ENCODE data around the gene TFEB. TPM values are rescaled to one million over a fixed set of nuclear protein-coding genes. Genes with fewer than 3 reads are reported as not detected.
A peak's percentile ranks its signal among the peaks of the same experiment; 100 is the strongest.

TFEB gene
- total and polyA plus RNA-seq, 2 donors (not counting 1 experiment from before 2014, with no cell fraction given) = 1.9 to 7.6 TPM

DNA sequence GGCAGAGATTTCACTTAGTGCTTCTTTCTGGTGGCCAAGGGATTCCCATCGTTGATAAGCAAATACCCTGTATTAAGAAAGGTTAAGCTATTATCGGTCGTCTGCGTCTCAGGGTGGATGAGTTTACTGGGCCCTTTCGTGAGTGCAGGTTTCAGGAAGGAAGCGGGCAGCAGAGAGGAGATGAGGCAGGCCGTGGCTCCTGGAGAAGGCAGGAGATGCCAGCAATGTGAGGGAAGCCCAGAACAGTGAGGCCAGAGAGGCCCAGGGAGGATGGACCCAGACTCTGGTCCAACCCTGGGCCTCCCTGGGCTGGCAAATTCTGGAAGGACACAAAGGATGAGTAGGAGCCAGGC lies 11.2 kb downstream of the TFEB start:
- Histone ChIP-seq H3K36me3 (ENCODE audit: control insufficient read depth, insufficient read depth, low read length) (no peaks in the 10 kb centered on the region), H2AFZ (ENCODE audit: low read length) (no peak overlapping the region), H3K4me2 (ENCODE audit: extremely low read depth, insufficient read depth, low read length) (no peak overlapping the region), H3K27ac (ENCODE audit: insufficient read depth, low read length) (no peak overlapping the region), H3K9me3 (ENCODE audit: control insufficient read depth, insufficient read depth, low read depth, low read length) (no peaks in the 10 kb centered on the region), H3K27me3 (ENCODE audit: control insufficient read depth, insufficient read depth, low read length) (no peaks in the 10 kb centered on the region), H3K79me2 (ENCODE audit: control insufficient read depth, insufficient read depth, low read length) (no peaks in the 10 kb centered on the region), H4K20me1 (ENCODE audit: control insufficient read depth, extremely low read depth, insufficient read depth, low read length) (no peaks in the 10 kb centered on the region), H3K9ac (ENCODE audit: insufficient read depth, low read length) (no peak overlapping the region), H3K4me3 (replicated peaks in 1 of 4; ENCODE audit: control extremely low read depth in 1 of 4, insufficient read depth in 1 of 4, low read depth in 3 of 4, low read length in 4 of 4) (no peak overlapping the region), H3K4me1 (ENCODE audit: control insufficient read depth, extremely low read depth, insufficient read depth, low read length) (peaks cover 5% of the 10 kb centered on the region)
- TF ChIP-seq, protein P1, sequence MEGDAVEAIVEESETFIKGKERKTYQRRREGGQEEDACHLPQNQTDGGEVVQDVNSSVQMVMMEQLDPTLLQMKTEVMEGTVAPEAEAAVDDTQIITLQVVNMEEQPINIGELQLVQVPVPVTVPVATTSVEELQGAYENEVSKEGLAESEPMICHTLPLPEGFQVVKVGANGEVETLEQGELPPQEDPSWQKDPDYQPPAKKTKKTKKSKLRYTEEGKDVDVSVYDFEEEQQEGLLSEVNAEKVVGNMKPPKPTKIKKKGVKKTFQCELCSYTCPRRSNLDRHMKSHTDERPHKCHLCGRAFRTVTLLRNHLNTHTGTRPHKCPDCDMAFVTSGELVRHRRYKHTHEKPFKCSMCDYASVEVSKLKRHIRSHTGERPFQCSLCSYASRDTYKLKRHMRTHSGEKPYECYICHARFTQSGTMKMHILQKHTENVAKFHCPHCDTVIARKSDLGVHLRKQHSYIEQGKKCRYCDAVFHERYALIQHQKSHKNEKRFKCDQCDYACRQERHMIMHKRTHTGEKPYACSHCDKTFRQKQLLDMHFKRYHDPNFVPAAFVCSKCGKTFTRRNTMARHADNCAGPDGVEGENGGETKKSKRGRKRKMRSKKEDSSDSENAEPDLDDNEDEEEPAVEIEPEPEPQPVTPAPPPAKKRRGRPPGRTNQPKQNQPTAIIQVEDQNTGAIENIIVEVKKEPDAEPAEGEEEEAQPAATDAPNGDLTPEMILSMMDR (conservative IDR thresholded peaks at IDR 0.05 in 1 of 2, IDR thresholded peaks at IDR 0.05 in 1 of 2; ENCODE audit: low read depth in 1 of 2, low read length in 2 of 2) = no peak
- no peak for TF ChIP-seq EZH2 (IDR thresholded peaks at IDR 0.05; ENCODE audit: low read length, missing control alignments)
- DNase-seq (ENCODE audit: low read depth in 2 of 2) = no peak

DNA sequence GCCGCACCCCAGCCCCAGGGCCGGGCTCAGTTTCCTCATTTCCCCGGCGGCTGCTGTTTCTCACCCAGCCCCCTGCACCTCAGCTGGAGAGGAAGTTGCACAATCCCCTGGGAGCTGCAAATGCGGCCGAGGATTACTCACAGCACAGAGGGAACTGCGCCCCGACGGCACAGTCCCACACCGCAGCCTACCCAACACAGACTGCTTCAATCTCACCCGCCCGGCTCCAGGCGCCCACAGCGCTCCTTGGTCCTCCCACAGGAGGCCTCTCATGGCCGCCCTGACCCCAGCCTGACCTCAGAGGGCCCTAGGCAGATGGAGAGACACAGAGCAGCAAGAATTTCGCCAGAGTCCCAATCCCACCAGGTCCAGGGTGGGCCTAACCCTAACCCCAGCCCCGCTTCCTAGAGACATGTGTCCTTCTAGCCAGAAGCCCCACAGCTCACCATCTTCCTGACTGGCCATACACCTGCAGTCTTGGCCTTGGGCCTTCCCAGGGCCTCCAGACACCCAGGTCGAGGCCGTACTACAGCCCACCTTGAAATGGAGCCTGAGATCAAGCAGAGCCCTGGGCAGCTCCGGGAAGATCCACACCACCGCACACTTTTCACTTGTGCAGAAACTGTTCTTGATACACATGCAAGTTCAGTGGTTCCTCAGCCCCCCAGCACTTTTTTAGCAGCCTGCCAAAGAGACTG lies 11.7 kb downstream of the TFEB start:
- no peak overlapping the region for H3K27ac ChIP-seq (ENCODE audit: insufficient read depth, low read length)
- H2AFZ ChIP-seq (ENCODE audit: low read length) = no peak overlapping the region
- H3K36me3 ChIP-seq (ENCODE audit: control insufficient read depth, insufficient read depth, low read length) = no peaks in the 10 kb centered on the region

DNA sequence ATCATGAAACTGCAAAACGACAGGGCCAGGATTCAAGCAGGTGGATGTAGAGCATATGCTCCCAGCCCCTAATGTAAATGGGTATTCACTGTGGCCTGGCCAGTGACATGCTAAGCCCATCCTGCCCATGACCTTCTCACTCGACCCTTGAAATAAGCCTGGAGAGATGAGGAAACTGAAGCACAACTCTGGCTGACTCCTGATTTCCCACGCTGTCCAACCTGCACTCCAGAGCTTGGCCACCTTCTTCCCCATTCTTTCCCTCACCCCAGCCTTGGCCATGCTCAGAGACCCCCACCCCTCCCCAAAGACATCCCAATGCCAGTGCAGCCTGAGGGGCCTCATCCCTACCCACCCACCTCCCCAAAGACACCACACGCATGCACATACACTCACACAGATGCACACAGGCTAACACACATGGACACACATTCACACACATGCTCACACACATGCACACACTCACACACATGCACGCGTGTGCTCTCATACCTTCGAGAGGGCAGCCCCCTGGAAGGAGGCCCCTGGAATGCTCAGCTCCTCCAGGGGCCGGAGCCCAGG lies 12.4 kb downstream of the TFEB start:
- H3K36me3 ChIP-seq (ENCODE audit: control insufficient read depth, insufficient read depth, low read length) = no peaks in the 10 kb centered on the region
- H3K9ac ChIP-seq (ENCODE audit: insufficient read depth, low read length) = no peak overlapping the region
- H3K79me2 ChIP-seq (ENCODE audit: control insufficient read depth, insufficient read depth, low read length) = no peaks in the 10 kb centered on the region
- H3K4me2 ChIP-seq (ENCODE audit: extremely low read depth, insufficient read depth, low read length) = no peak overlapping the region
- peaks cover 5% of the 10 kb centered on the region for H3K4me1 ChIP-seq (ENCODE audit: control insufficient read depth, extremely low read depth, insufficient read depth, low read length)
- no peaks in the 10 kb centered on the region for H3K27me3 ChIP-seq (ENCODE audit: control insufficient read depth, insufficient read depth, low read length)
- H3K4me3 ChIP-seq (replicated peaks in 1 of 4; ENCODE audit: control extremely low read depth in 1 of 4, insufficient read depth in 1 of 4, low read depth in 3 of 4, low read length in 4 of 4) = peak overlapping the region in 1 of 4 experiments; percentile 12
- no peaks in the 10 kb centered on the region for H4K20me1 ChIP-seq (ENCODE audit: control insufficient read depth, extremely low read depth, insufficient read depth, low read length)
- no peak for DNase-seq (ENCODE audit: low read depth in 2 of 2)
- no peaks in the 10 kb centered on the region for H3K9me3 ChIP-seq (ENCODE audit: control insufficient read depth, insufficient read depth, low read depth, low read length)
- H3K27ac ChIP-seq (ENCODE audit: insufficient read depth, low read length) = no peak overlapping the region
- TF ChIP-seq, protein P1 (conservative IDR thresholded peaks at IDR 0.05 in 1 of 2, IDR thresholded peaks at IDR 0.05 in 1 of 2; ENCODE audit: low read depth in 1 of 2, low read length in 2 of 2) = no peak
- no peak for TF ChIP-seq EZH2 (IDR thresholded peaks at IDR 0.05; ENCODE audit: low read length, missing control alignments)
- H2AFZ ChIP-seq (ENCODE audit: low read length) = peak overlapping the region; percentile 24

More for the DNA sequence above, 11.7 kb downstream of the TFEB start:
- Histone ChIP-seq H3K27me3 (ENCODE audit: control insufficient read depth, insufficient read depth, low read length) (no peaks in the 10 kb centered on the region), H3K4me2 (ENCODE audit: extremely low read depth, insufficient read depth, low read length) (no peak overlapping the region), H3K4me3 (replicated peaks in 1 of 4; ENCODE audit: control extremely low read depth in 1 of 4, insufficient read depth in 1 of 4, low read depth in 3 of 4, low read length in 4 of 4) (peak overlapping the region in 1 of 4 experiments; percentile 12), H3K9me3 (ENCODE audit: control insufficient read depth, insufficient read depth, low read depth, low read length) (no peaks in the 10 kb centered on the region), H3K79me2 (ENCODE audit: control insufficient read depth, insufficient read depth, low read length) (no peaks in the 10 kb centered on the region), H3K9ac (ENCODE audit: insufficient read depth, low read length) (no peak overlapping the region), H3K4me1 (ENCODE audit: control insufficient read depth, extremely low read depth, insufficient read depth, low read length) (peaks cover 5% of the 10 kb centered on the region), H4K20me1 (ENCODE audit: control insufficient read depth, extremely low read depth, insufficient read depth, low read length) (no peaks in the 10 kb centered on the region)
- DNase-seq (ENCODE audit: low read depth in 2 of 2) = peak; percentile 89
- TF ChIP-seq, protein P1 (conservative IDR thresholded peaks at IDR 0.05 in 1 of 2, IDR thresholded peaks at IDR 0.05 in 1 of 2; ENCODE audit: low read depth in 1 of 2, low read length in 2 of 2) = no peak
